NCI-H524 (cell line): ENCODE results near the gene NOX3.
A peak's percentile ranks its signal among the peaks of the same experiment; 100 is the strongest.

Source experiments
- DNase-seq, 2 experiments: peaks; one replicate each; lab custom pipeline; 2025; lab: John Stamatoyannopoulos, UW

NOX3 gene

GRCh38 chr6:155399062-155399744 is 56.4 kb downstream of the NOX3 start:
- no peak for DNase-seq

- DNase-seq: no peak
Measured at GRCh38 chr6:155398701-155399061, 57.0 kb downstream of the NOX3 start.

- no peak for DNase-seq
Measured at GRCh38 chr6:155398221-155398620, 57.4 kb downstream of the NOX3 start.

DNA sequence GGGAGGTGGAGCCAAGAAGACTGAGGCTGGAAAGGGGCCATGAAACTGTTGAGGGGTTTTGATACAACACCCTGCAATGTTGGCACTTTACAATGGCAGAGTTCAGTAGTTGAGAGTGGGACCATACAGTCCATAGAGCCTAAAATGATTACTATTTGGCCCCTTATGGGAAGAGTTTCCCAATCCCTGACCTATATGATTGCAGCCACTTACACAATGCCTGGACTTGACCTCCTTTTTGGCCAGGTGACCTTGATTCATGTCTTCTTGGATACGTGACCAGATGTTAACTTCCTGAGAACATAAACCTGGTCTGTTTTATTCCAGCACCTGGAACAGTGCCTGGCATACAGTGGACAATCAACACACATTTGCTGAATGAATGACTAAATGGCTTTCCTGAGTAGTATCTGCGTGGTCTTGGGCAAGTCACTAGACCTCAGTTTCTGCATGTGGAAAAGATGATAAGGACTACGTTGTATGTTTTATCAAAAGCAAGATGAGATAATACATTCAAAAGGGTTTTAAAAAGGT is 58.4 kb downstream of the NOX3 start:
- no peak for DNase-seq

GRCh38 chr6:155396605-155397004 is 59.0 kb downstream of the NOX3 start:
- DNase-seq: no peak

DNA sequence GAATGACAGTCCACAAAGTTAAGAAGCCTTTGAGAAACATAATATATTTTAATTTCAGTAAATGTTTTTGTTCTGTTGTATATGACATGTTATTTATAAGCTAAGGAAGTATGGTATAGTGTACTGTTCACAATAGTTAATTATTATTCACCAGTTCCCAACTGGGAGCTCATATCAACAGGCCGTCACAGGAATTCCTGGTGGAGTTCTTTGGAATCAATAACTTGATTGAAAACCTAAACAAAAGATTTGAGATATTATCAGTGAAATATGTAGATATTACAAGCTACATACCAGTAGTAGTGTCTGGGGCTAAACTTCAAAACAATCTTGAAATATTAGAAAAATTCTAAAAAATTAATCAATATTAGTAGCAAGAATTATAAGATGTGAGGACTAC is 60.3 kb downstream of the NOX3 start:
- no peak for DNase-seq

- DNase-seq: no peak
Measured at GRCh38 chr6:155389130-155389529, 66.5 kb downstream of the NOX3 start.

- DNase-seq: no peak
Measured at GRCh38 chr6:155388591-155388990, 67.0 kb downstream of the NOX3 start.

- no peak for DNase-seq
Measured at GRCh38 chr6:155387481-155387880, 68.2 kb downstream of the NOX3 start.

GRCh38 chr6:155384321-155384952 is 71.2 kb downstream of the NOX3 start:
- DNase-seq: no peak

- DNase-seq: no peak
Measured at GRCh38 chr6:155383913-155384312, 71.7 kb downstream of the NOX3 start.

DNA sequence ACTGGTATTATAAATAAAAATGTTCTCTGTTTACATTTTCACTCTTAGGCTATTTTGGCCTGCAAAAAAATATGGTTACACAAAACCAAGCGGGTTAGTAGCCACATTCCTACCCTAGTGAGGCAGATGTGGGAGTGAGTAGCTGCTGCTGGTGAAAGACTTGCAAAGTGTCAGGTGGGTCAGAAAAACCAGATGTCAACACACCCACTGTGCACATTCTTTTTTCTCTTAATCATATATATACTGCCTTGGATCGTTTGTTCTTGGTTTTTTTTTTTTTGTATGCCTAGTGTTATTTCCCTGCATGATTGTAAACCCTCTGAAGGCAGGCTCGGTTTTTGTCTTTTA is 73.3 kb downstream of the NOX3 start:
- DNase-seq: no peak

- no peak for DNase-seq
Measured at GRCh38 chr6:155381673-155382337, 73.8 kb downstream of the NOX3 start.

- peak in 1 of 2 experiments; percentile 12 for DNase-seq
Measured at GRCh38 chr6:155380666-155381332, 74.8 kb downstream of the NOX3 start.

GRCh38 chr6:155378724-155379123 is 76.9 kb downstream of the NOX3 start:
- no peak for DNase-seq

- DNase-seq: no peak
Measured at GRCh38 chr6:155378276-155378675, 77.4 kb downstream of the NOX3 start.

DNA sequence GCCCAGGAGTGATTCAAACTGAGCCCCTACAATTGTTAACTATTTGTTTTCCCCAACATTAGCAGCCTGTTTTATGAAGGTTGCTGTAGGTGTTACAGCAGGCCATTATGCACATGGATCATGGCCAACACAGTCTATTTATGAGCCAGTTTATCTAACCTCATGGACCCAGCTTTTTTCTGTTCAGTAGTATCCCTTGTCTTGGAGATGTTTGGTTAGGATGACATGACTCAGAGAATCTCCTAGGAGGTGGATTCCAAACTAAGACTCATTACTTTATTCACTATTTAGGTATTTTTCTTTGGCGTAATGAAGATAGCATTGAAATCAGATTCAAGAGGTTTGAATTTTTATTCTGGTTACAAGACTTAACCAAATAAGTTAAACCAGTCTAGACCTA is 78.6 kb downstream of the NOX3 start:
- no peak for DNase-seq

DNA sequence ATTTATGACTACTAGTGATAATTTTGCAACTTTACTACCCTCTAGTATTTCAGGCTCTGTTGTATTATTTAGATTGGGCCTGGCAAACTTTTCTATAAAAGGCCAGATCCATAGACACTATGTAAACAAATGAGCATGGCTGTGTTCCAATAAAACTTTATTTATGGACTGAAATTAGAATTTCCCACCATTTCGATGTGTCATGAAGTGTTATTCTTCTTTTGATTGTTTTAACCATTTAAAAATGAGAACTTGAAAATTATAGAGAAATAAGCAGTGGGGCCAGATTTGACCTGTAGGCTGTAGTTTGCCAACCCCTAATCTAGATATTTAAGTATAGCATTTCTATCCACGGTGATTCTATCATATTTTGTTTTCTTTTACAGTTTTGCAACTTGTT is 79.8 kb downstream of the NOX3 start:
- DNase-seq: no peak

DNA sequence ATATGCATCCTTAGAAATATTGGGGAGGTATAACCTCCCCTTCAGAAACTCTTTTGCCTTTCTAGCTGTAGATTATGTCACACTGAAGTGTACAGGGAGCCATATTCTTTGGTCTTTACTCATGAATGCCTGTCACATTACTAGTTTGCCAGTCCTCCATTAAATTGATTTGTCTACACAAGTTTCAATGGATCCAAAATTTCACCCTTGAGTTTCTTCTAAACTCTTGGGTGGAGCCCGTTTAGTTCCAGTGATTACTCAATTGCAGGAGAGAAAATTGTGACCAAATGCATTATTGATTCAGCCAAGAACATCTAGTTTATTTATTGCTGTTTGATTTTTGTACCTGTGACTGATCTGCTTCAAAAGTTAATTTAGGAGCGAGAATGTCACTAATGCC is 81.0 kb downstream of the NOX3 start:
- DNase-seq: no peak

DNA sequence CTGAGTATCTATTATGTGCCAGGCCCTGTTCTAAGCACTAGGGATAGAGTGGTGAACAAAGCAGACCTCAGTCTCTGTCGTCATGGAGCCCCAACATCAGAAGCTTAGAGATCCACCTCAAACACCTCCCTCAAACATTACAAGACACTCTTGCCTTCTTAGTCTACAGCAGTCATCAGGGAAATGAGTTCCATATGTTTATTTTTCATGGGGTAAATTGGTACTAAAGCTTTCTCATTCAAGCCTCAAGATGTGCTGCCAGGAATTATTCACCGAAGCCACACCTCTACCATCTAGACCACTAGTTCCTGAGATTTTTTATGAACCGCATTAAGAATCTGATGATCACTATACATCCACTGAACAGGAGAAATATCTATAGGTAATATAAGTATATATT is 82.4 kb downstream of the NOX3 start:
- no peak for DNase-seq

- DNase-seq: no peak
Measured at GRCh38 chr6:155372256-155372655, 83.4 kb downstream of the NOX3 start.

- DNase-seq: no peak
Measured at GRCh38 chr6:155371230-155371629, 84.4 kb downstream of the NOX3 start.

DNA sequence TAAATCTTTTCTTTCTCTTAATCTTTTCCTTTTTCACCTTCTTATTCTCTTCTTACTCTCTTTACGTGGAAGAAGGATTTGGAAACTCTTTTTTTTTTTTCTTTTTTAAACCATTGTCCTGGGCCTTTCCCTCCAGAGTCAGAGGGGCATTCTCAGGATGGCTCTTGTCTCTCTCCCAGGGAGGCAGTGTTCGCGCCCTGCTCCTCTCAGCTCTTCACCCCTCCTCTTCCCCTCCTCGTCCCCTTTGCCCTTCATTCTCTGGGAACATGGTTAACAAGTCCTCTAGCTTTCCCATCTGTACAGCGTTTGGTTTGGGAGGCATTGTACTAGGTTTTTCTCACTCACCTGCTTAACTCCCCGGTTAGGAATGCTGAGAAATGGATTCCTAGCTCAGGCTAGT is 89.3 kb downstream of the NOX3 start:
- DNase-seq: no peak
